Stimulated activated CD8-positive, alpha-beta memory T cell treated with anti-CD3 and anti-CD28 coated beads, Interleukin-15, amount 100 ng/mL, for 1 hour (primary cell): ENCODE measurements around the gene EPHA3.

Experiments used
- DNase-seq: peaks from one replicate; pipeline ENCODE4 v3.0.0-alpha.2; 2020; ENCODE audit warnings: low read depth

Gene EPHA3

DNA sequence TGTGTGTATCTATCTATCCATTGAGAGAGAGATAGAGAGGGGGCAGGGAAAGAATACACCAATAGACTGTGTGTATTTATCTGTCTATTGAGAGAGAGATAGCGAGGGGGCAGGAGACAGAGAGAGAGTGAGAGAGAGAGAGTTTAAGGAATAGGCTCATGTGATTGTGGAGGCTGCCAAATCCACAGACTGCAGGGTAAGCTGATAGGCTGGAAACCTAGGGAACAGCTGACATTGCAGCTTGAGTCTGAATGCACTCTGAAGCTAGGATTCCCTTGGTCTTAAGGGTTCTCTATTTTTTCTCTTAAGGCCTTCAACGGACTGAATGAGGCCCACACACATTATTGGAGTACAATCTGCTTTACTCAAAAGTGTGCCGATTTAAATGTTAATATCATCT, 255.8 kb downstream of the EPHA3 start:
- no peak for DNase-seq

DNA sequence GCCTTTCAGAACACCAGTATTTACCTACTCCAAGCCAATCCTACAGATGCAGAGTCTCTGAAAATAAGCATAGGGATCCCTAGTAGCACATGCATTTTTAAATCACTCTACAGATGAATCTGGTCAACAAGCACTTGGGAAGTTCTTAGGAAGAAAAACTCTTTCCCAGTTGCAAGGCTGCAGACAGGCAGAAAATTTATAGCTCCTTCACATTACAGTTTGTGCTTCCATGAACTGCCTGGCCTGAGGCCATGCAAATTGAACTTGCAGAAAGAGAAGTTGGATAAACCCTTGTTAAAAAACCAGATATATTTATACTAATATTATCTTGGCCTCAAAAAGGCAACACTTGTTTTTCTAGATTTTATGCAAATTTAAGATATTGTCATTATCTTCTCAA, 256.9 kb downstream of the EPHA3 start:
- DNase-seq: no peak

DNA sequence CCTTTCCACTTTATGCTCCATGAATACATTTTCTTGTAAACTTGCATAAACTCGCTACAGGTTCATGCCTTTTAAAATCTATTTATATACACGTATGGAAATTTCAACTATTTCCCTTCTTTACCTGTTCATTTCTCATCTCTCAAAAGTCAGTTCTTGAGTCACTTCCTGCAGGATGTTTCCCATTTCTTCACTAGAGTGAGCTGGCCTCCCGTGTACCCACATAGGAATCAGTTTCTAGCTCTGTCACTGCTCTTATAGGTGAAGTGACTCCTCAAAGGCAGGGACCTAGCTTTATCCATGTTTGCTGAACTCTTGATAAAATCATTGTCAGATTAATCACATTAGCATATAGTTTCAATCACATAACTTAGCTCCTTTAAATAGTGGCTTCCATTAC, 259.7 kb downstream of the EPHA3 start:
- no peak for DNase-seq

- DNase-seq: no peak
Measured at GRCh38 chr3:89368846-89369245, 261.4 kb downstream of the EPHA3 start.

DNA sequence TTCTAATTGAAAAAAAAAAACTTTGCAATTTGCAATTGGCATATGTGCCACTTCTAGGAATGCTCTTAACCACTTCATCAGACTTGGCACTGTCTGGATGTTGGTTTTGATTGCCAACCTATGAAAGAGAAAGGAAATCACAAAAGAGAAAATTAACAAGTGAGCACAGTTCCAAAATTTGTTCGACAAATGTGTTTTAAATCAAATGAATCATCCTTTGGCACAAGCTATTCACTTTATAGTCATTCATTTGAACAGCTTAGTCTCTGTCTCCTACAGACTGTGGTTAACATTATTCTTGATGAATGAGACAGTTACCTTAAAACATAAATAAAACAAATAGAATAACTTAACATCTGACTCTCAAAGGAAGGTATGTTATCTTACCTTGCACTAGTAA, 265.0 kb downstream of the EPHA3 start:
- no peak for DNase-seq

DNA sequence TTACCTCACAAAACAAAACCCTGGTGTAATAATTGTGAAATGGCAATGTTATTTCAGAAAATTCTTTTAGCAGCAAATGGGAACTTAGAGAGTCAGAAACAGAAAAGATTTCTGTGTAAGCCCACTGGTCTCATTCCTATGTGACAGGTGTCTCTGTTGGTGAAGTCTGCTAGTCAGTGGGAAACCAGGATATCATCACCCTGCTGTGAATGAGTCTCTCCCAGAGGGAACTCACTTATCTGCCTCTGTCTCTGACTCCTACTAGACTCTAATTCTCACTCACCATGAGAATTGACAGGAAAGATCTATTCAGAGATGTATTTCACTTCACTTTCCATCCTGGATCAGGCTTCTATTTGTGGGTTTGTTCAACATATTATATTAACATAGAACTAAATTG, 266.0 kb downstream of the EPHA3 start:
- DNase-seq: no peak

DNA sequence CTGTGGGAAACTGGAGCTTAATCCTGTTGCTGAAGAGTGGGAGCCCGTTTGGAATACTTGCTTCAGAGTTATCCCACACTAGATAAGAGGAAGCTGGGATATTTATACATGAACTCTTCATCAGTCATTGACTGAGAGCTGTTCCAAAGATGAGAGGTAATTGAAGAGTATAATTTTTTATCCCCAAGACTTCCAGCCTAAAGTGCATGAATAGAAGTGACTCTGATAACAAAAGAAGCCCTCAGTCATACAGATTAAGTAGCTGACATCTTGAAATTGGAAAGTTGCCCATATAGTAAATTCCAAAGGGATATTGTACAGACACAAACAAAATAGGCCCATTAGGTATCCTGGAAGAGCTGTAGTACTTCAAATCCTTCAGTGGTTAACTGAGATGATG, 268.0 kb downstream of the EPHA3 start:
- no peak for DNase-seq

- no peak for DNase-seq
Measured at GRCh38 chr3:89380016-89380415, 272.6 kb downstream of the EPHA3 start.

GRCh38 chr3:89392991-89393390, 285.6 kb downstream of the EPHA3 start:
- no peak for DNase-seq

GRCh38 chr3:89395456-89395855, 288.0 kb downstream of the EPHA3 start:
- no peak for DNase-seq

GRCh38 chr3:89395996-89396395, 288.6 kb downstream of the EPHA3 start:
- no peak for DNase-seq

GRCh38 chr3:89402051-89402450, 294.6 kb downstream of the EPHA3 start:
- DNase-seq: no peak

GRCh38 chr3:89405176-89405575, 297.8 kb downstream of the EPHA3 start:
- DNase-seq: no peak

DNA sequence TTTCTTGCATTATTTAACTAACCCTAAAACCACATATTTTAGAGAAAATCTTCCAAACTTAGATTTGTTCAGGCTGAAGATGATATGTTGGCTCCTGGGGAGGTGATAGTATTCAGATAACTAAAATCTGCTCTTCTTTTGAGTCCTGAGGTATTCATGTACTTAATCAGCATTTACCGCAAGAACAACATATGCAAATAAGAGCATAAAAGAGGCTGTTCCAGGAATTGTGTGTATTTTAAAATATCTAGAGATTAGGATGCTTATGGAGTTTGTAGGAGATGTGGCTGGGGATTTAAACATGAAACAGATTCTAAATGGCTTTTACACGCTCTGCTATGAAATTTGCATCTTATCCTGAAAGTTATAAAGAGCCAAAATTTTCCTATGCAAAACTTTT, 298.2 kb downstream of the EPHA3 start:
- no peak for DNase-seq

DNA sequence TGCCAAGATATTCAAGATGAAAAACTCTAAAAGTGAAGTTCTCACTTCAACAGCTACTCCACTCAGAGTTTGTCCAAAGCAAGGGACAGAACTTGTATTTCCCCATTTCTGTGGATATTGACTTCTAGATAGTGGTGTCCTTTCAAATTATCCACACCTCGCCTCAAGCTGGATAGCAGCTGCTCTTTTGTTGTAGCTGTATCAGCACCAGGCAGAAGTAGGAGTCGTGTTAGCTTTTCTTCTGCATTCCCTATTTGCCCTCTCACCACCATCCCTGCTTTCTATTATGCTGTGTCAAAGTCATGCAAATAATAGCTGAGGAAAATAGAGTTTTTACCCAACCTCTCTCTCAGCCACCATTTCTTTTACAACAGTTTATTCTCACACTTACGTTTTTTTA, 303.8 kb downstream of the EPHA3 start:
- DNase-seq: no peak

GRCh38 chr3:89414270-89414669, 306.8 kb downstream of the EPHA3 start:
- DNase-seq: no peak

DNA sequence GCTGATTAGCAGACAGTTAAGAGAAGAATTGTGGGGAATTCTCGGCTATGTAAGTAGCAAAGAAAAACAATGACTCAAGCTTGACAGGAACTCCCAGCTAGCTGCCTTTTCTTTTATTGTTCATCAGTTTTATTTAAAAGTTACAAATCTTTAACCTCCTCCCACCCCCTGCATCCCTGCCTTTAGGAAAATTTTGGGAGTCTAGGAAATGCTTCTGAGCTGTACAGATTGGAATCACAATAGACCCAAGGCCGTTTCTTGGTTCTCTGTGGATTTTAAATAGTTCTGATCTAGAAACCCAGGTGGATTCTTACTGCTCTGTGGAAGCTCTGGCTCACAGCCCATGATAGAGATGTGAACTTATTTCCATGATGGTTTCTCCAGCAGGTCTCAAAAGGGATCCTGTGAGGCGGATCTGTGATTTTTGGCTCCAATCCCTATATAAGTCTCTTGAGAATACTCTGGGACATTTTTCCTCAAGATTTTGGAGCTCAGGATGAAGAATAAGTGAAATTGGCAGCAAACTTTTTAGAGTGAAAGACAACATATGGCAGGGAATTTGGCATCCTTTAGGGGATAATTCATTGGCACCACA, 312.3 kb downstream of the EPHA3 start:
- DNase-seq: no peak

DNA sequence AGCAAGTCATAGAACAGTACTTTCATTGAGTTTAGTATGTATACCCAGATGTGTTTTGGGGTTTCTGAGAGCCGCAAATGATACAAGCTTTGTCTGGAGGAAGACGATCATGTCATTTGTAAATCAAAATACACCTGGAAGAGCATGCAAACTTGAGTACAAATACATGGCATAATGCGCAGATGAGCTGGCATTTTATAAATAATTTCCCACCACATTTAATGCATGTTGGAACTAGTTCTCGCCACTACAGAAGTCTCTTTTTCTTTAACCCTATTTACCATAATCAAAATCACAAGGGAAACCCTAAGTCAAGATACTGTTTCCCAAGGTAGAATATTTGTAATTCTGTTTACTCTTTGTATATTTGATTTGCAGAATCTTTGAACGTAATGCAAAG, 318.6 kb downstream of the EPHA3 start:
- no peak for DNase-seq

DNA sequence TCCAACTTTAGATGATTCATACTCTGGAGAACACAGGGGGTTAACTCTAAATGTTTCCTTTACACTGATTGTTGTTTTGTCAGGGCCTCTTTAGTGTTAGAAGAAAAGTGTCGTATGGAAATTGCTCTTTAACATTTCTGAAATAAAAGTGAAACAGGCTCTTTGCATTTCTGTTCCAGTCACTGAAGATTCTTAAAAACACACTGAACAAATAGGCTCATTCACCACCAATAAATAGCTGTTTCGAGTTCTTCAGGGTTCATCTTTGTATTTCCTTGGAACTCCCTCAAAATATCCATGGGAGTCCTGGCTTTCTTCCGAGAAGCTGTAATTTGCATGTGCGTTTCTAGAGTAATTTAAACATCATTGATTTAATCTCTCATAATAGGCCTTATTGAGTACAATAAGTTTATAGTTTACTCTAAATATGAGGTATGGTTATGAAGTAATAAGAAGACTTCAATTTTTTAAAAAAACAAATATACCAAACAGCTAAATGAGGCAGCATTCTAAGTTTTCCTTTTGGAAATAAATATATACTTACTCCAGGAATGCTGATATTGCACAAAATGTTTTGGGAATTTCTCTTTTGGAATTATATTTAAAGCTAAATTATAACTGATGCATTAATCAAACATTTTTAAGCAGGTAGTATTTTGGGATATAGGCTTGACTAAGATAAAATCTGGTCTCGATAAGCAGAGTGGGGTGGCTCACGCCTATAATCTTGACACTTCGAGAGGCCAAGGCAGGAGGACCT, 327.4 kb downstream of the EPHA3 start:
- no peak for DNase-seq

GRCh38 chr3:89436846-89437245, 329.4 kb downstream of the EPHA3 start:
- no peak for DNase-seq

DNA sequence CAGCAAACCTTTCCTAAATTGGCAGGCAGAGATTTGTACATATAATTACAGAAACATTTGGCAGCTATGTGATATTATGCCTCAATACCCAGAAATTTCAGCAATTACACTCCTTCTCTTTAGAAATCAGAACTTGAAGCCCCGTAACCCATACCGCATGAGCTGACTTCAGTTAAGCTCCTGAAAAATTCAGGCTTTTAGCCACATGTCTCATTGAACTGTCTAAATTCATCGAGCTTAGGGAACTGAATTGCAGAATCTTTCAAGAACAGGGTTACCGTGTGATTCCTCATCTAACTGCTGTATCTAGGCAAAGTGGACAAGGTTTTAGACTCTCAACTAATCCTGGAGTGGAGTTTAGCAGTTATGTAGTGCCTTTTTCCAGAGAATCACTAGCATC, 333.0 kb downstream of the EPHA3 start:
- DNase-seq: no peak

GRCh38 chr3:89441141-89441540, 333.7 kb downstream of the EPHA3 start:
- DNase-seq: no peak

DNA sequence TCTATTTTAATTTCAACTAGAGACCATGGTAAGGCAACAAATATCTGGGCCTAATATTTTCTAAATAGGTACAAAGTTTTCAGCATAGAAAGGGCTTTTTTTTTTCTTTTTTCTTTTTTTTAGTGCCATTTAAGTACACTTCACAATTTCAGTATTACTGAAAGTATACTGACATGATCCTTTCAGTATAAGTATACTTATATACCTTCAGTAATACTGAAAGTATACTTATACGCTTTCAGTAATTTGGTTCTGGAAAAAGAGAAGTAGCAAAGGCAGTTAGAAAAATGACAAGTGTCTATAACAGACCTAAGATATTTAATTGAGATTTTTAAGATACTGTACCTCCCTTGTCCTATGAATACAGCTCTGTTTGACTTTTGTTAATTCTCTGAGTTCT, 339.2 kb downstream of the EPHA3 start:
- DNase-seq: no peak

DNA sequence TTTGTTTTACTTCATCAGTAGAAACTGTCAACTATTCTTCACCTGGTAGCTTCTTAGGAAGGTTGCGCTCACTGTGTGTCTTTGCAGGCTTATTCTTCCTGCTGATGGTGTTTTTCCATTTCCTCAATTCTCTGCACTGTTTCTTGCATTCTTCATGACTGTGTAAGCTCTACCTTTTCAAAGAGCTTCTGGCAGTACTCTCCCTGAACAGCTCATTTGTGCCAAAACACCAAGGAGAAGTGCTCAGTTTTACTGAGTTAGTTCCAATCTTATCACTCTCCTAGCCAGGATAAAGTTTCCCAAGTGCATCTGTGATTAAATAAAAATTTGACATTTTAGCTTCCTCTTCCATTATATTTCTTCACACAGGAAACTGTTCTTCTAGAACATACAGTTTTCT, 339.8 kb downstream of the EPHA3 start:
- DNase-seq: no peak
